ENCODE data around the gene AHNAK.

Gene AHNAK

DNA sequence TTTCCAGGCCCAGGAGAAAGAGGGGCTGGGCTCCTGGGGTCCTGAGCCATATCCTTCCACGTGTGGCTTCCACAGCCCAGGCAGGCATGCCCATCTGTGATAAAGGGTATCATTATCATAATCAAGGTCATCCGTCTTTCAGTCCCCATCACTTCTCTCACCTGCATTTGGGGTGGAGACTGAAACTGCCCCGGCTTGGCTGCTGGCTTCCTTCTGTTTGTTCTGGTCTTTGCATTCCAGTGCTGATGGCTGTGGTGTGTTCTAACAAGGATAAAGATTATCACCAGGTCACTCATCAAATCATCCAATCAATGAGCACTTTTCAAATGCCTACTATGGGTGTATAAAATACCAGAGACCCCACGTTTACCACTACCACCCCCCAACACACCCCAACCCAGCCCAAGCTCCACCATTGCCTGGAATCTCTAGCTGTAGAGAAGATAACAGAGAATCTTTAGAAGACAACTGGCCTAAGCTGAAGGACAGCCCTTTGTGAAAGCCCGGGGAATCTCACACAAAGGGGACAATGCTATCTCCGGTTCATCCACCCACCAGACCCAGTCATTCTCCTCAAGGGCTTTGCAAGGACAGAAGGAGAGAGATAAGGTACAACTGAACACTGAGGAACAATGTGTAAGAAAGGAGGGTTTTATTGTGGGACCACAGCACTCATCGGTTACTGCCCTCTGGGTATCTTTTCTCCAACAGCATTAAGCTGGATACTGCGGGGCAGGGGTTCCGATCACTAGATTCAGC, 54.9 kb downstream of the AHNAK start:
- TF ChIP-seq, protein P1, sequence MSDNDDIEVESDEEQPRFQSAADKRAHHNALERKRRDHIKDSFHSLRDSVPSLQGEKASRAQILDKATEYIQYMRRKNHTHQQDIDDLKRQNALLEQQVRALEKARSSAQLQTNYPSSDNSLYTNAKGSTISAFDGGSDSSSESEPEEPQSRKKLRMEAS (IDR thresholded peaks at IDR 0.05): no peak
- TF ChIP-seq TAF1 (IDR thresholded peaks at IDR 0.05; ENCODE audit: low read depth): no peak
- TF ChIP-seq FOXM1 (IDR thresholded peaks at IDR 0.05; ENCODE audit: borderline replicate concordance, low read depth): no peak
- no peak for TF ChIP-seq ZBTB7A (IDR thresholded peaks at IDR 0.05; ENCODE audit: low read depth)
- TF ChIP-seq CREB1 (IDR thresholded peaks at IDR 0.05; ENCODE audit: low read depth): no peak
- TF ChIP-seq CEBPB (IDR thresholded peaks at IDR 0.05): no peak
- TF ChIP-seq, protein P2, sequence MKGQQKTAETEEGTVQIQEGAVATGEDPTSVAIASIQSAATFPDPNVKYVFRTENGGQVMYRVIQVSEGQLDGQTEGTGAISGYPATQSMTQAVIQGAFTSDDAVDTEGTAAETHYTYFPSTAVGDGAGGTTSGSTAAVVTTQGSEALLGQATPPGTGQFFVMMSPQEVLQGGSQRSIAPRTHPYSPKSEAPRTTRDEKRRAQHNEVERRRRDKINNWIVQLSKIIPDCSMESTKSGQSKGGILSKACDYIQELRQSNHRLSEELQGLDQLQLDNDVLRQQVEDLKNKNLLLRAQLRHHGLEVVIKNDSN (IDR thresholded peaks at IDR 0.05): no peak
- TF ChIP-seq, protein P3, sequence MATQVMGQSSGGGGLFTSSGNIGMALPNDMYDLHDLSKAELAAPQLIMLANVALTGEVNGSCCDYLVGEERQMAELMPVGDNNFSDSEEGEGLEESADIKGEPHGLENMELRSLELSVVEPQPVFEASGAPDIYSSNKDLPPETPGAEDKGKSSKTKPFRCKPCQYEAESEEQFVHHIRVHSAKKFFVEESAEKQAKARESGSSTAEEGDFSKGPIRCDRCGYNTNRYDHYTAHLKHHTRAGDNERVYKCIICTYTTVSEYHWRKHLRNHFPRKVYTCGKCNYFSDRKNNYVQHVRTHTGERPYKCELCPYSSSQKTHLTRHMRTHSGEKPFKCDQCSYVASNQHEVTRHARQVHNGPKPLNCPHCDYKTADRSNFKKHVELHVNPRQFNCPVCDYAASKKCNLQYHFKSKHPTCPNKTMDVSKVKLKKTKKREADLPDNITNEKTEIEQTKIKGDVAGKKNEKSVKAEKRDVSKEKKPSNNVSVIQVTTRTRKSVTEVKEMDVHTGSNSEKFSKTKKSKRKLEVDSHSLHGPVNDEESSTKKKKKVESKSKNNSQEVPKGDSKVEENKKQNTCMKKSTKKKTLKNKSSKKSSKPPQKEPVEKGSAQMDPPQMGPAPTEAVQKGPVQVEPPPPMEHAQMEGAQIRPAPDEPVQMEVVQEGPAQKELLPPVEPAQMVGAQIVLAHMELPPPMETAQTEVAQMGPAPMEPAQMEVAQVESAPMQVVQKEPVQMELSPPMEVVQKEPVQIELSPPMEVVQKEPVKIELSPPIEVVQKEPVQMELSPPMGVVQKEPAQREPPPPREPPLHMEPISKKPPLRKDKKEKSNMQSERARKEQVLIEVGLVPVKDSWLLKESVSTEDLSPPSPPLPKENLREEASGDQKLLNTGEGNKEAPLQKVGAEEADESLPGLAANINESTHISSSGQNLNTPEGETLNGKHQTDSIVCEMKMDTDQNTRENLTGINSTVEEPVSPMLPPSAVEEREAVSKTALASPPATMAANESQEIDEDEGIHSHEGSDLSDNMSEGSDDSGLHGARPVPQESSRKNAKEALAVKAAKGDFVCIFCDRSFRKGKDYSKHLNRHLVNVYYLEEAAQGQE (IDR thresholded peaks at IDR 0.05; ENCODE audit: low read depth): no peak
- no peak for TF ChIP-seq EP300 (IDR thresholded peaks at IDR 0.05; ENCODE audit: borderline replicate concordance)
- no peak for TF ChIP-seq YY1 (IDR thresholded peaks at IDR 0.05; ENCODE audit: low read depth)
- no peak for TF ChIP-seq NFIC (IDR thresholded peaks at IDR 0.05)
- no peak for TF ChIP-seq RAD21 (IDR thresholded peaks at IDR 0.05; ENCODE audit: low read depth)
- TF ChIP-seq TCF12 (IDR thresholded peaks at IDR 0.05; ENCODE audit: low read depth): no peak
- TF ChIP-seq EGR1 (IDR thresholded peaks at IDR 0.05): no peak
- no peak for TF ChIP-seq TEAD4 (IDR thresholded peaks at IDR 0.05)

DNA sequence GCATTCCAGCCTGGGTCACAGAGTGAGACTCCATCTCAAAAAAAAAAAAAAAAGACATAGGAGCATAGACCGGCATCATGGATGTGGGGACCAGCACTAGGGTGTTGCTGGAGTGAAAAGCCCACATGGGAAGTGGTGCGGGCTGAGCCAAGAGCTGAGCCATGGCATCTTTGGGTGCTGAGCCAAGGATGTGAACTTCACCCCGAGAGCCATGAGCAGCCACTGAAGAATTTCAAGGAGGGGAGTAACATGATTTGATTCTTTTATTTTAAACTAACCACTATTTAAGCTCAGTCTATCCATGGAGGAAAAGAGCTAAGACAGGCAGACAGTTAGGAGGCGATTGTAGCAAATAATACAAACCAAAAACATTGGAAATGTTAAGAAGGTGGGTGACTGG, 57.4 kb downstream of the AHNAK start:
- TF ChIP-seq CREB1 (IDR thresholded peaks at IDR 0.05; ENCODE audit: low read depth): no peak
- TF ChIP-seq EGR1 (IDR thresholded peaks at IDR 0.05): no peak

DNA sequence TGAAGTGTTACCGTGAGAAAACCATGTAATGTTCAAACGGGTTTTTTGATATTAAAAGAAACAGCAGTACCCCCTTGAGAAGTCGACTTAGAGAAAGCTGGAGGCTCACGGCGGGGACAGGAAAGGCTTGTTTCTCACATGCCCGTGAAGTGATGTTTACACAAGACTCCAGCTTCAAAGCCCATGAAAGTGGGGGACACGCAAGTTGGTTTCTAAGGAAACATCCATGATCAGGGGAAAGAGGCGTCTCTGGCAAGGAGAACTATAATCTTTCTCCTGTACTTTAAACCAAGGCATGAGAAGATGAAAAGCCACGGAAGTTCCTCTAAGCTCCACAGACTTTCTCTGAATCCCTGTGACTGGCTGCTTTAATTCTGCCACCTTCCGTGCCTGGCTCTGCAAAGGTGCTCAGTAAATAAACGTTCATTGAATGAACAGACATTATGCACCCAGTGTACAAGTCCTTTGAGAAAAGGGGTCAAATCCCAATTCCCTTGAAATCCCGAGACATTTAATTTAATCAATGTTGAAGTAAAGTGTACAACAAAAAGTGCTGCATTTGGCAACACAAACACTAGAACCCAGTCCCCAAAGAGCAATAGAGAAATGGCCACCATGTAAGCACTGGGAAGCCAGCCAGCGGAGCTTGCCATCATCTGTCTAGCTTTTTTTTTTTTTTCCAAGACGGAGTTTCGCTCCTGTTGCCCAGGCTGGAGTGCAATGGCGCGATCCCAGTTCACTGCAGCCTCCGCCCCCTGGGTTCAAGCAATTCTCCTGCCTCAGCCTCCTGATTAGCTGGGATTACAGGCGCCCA, 58.7 kb downstream of the AHNAK start:
- TF ChIP-seq CEBPB (IDR thresholded peaks at IDR 0.05) (no peak), EP300 (IDR thresholded peaks at IDR 0.05; ENCODE audit: borderline replicate concordance) (no peak), YY1 (IDR thresholded peaks at IDR 0.05; ENCODE audit: low read depth) (no peak), TEAD4 (IDR thresholded peaks at IDR 0.05) (no peak), NFIC (IDR thresholded peaks at IDR 0.05) (no peak), CREB1 (IDR thresholded peaks at IDR 0.05; ENCODE audit: low read depth) (no peak), ZBTB7A (IDR thresholded peaks at IDR 0.05; ENCODE audit: low read depth) (no peak)
- TF ChIP-seq, protein P3 (IDR thresholded peaks at IDR 0.05; ENCODE audit: low read depth): no peak
- TF ChIP-seq, protein P2 (IDR thresholded peaks at IDR 0.05): no peak

DNA sequence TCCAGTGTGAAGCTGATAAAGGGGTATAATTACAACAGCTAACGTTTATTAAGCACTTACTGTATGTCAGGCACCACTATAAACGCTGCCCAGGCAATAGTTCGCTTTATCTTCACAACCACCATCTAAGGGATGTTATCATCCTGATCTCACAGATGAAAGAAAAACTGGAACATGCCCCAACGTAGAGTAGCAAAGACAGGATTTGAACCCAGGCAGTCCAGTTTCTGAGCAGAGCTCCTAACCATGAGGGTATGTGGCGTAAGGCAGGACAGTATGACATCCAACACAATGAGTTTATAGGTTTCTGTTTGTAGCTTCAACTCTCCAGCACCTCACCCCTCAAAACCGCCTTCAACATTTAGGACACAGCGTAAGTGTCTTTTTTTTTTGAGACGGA, 59.5 kb downstream of the AHNAK start:
- no peak for TF ChIP-seq ZBTB7A (IDR thresholded peaks at IDR 0.05; ENCODE audit: low read depth)
- no peak for TF ChIP-seq TCF12 (IDR thresholded peaks at IDR 0.05; ENCODE audit: low read depth)
- no peak for TF ChIP-seq EP300 (IDR thresholded peaks at IDR 0.05; ENCODE audit: borderline replicate concordance)
- TF ChIP-seq TAF1 (IDR thresholded peaks at IDR 0.05; ENCODE audit: low read depth): no peak
- no peak for TF ChIP-seq CEBPB (IDR thresholded peaks at IDR 0.05)
- no peak for TF ChIP-seq TEAD4 (IDR thresholded peaks at IDR 0.05)
- TF ChIP-seq CREB1 (IDR thresholded peaks at IDR 0.05; ENCODE audit: low read depth): no peak
- no peak for TF ChIP-seq FOXM1 (IDR thresholded peaks at IDR 0.05; ENCODE audit: borderline replicate concordance, low read depth)
- TF ChIP-seq, protein P3 (IDR thresholded peaks at IDR 0.05; ENCODE audit: low read depth): no peak
- TF ChIP-seq EGR1 (IDR thresholded peaks at IDR 0.05): no peak
- TF ChIP-seq NFIC (IDR thresholded peaks at IDR 0.05): no peak
- no peak for TF ChIP-seq RAD21 (IDR thresholded peaks at IDR 0.05; ENCODE audit: low read depth)
- TF ChIP-seq YY1 (IDR thresholded peaks at IDR 0.05; ENCODE audit: low read depth): no peak
- TF ChIP-seq, protein P1 (IDR thresholded peaks at IDR 0.05): no peak

Measured in Ishikawa (cell line).